ENCODE measurements around the gene CHN1. TPM values are rescaled to one million over a fixed set of nuclear protein-coding genes. Genes with fewer than 3 reads are reported as not detected.
A peak's percentile ranks its signal among the peaks of the same experiment; 100 is the strongest.

CHN1 gene
- total RNA-seq, 1 donor from 2014 or later = 16.8 TPM

DNA sequence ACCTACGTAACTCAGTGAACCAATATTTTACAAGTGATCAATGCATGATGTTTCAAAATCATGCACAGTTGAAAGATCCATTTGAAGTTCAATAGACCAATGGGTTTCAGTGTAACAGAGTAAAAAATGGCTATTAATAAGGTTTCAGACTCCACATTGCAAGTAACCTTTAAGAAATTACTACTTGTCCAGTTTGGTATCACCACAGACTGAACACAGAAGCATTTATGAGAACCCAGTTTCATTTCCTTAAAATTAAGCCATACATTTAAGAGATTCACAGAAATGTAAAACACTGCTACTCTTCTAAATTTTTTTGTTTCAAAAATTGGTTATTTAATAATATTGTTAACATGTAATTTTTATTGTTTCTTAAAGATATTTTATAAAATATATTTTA, 142.0 kb downstream of the CHN1 start:
- Histone ChIP-seq H3K4me1 (no peaks in the 10 kb centered on the region), H3K4me3 (no peak overlapping the region), H3K27ac (no peak overlapping the region), H3K27me3 (ENCODE audit: low read depth) (no peaks in the 10 kb centered on the region), H3K36me3 (no peaks in the 10 kb centered on the region), H3K9me3 (no peaks in the 10 kb centered on the region)
- TF ChIP-seq, protein P1, sequence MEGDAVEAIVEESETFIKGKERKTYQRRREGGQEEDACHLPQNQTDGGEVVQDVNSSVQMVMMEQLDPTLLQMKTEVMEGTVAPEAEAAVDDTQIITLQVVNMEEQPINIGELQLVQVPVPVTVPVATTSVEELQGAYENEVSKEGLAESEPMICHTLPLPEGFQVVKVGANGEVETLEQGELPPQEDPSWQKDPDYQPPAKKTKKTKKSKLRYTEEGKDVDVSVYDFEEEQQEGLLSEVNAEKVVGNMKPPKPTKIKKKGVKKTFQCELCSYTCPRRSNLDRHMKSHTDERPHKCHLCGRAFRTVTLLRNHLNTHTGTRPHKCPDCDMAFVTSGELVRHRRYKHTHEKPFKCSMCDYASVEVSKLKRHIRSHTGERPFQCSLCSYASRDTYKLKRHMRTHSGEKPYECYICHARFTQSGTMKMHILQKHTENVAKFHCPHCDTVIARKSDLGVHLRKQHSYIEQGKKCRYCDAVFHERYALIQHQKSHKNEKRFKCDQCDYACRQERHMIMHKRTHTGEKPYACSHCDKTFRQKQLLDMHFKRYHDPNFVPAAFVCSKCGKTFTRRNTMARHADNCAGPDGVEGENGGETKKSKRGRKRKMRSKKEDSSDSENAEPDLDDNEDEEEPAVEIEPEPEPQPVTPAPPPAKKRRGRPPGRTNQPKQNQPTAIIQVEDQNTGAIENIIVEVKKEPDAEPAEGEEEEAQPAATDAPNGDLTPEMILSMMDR (IDR thresholded peaks at IDR 0.05) = no peak
- ATAC-seq (no peak), DNase-seq (no peak)
- intact Hi-C loops (cut with DNase I) = no loop called here

- ATAC-seq = no peak
- H3K9me3 ChIP-seq = no peaks in the 10 kb centered on the region
- no peaks in the 10 kb centered on the region for H3K27me3 ChIP-seq (ENCODE audit: low read depth)
- intact Hi-C loops (cut with DNase I) = no loop called here
- H3K4me1 ChIP-seq = no peaks in the 10 kb centered on the region
- H3K36me3 ChIP-seq = no peaks in the 10 kb centered on the region
- no peak overlapping the region for H3K27ac ChIP-seq
- TF ChIP-seq, protein P1 (IDR thresholded peaks at IDR 0.05) = no peak
- DNase-seq = no peak
- H3K4me3 ChIP-seq = no peak overlapping the region
These were observed 145.5 kb downstream of the CHN1 start for GRCh38 chr2:174859563-174860169.

DNA sequence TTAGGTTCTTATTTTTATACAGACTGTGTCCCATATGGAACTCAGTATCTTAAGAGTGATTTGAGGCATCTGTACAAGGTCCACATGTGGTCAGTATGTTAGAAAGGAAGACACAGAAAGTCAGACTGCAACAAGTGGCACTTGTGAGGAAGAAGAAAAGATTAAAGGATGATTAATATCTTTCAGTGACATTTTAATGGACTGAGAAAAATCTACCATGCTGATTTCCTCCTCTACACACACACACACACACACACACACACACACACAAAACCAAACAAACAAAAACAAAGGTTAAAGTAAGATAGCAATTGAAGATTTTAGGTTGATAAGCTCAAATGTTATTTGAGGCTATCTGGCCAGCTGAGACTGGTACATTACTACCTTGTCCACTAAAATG, 146.4 kb downstream of the CHN1 start:
- DNase-seq (no peak), ATAC-seq (no peak)
- Histone ChIP-seq H3K9me3 (no peaks in the 10 kb centered on the region), H3K4me3 (no peak overlapping the region), H3K27me3 (ENCODE audit: low read depth) (no peaks in the 10 kb centered on the region), H3K4me1 (no peaks in the 10 kb centered on the region), H3K27ac (no peak overlapping the region), H3K36me3 (no peaks in the 10 kb centered on the region)
- TF ChIP-seq, protein P1 (IDR thresholded peaks at IDR 0.05) = no peak
- intact Hi-C loops (cut with DNase I) = no loop called here

GRCh38 chr2:174856447-174856846, 148.7 kb downstream of the CHN1 start:
- intact Hi-C loops (cut with DNase I) = no loop called here
- DNase-seq (no peak), ATAC-seq (no peak)
- H3K4me3 ChIP-seq = no peak overlapping the region
- no peaks in the 10 kb centered on the region for H3K36me3 ChIP-seq
- no peaks in the 10 kb centered on the region for H3K9me3 ChIP-seq
- H3K27ac ChIP-seq = no peak overlapping the region
- no peaks in the 10 kb centered on the region for H3K4me1 ChIP-seq
- no peaks in the 10 kb centered on the region for H3K27me3 ChIP-seq (ENCODE audit: low read depth)
- TF ChIP-seq, protein P1 (IDR thresholded peaks at IDR 0.05) = no peak

DNA sequence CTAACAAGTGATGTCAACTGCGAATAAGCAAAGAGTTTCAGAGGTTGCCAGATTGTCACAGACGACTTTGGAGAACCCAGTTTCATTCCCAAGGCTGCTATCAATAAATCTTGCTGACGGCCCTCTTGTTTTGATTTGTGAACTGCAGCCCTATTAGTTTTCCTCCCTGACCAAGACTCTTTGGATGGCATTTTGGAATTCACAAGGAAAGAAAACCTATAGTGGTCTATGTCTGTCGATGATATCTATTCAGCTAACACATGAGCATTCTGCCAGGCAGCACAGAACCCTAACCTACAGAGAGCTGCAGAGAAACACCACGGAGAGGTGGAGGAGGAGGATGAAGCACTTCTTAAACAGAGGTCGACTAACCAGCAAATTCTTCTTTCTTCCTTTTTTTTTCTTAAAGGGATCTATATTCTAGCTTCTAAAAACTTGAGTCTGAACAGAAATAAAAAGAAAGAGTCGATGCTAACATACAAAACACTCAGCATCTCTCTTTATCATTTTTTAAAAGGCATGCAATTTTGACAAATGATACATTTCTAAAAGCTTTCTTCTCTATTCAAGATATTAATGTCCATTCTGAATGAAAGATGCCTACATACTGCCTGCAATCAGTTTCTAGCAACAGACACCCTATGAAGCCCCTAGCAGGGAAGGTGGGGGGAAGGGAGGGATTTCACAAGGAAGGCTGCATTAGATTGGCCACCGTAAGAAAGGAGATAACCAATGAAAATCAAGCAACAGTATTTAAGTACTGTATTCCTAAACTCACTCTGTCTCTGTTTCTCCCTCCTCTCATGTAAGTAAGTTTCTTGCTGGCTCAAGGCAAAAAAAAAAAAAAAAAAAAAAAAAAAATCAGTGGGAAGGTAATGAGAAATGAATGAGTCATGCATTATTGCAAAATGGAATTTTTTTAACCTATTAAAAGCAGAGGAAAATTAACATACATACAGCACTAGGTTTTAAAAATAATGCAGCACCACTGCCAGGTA, 157.9 kb downstream of the CHN1 start:
- Histone ChIP-seq H3K4me1 (peaks cover 6% of the 10 kb centered on the region), H3K36me3 (no peaks in the 10 kb centered on the region), H3K27ac (no peak overlapping the region), H3K27me3 (ENCODE audit: low read depth) (no peaks in the 10 kb centered on the region), H3K4me3 (peak overlapping the region; percentile 34), H3K9me3 (no peaks in the 10 kb centered on the region)
- intact Hi-C loops (cut with DNase I) = no loop called here
- ATAC-seq (peak in 1 of 2 donors; percentile 28), DNase-seq (no peak)
- TF ChIP-seq, protein P1 (IDR thresholded peaks at IDR 0.05) = no peak
